Cardiac muscle cell (in vitro differentiated cells and primary cell): ENCODE results near the gene FOXK1. TPM values are rescaled to one million over a fixed set of nuclear protein-coding genes. Genes with fewer than 3 reads are reported as not detected.

Experiments used
- DNase-seq, 2 donors: peaks; one replicate each; pipeline versions ENCODE4 v3.0.0 to v3.0.0-alpha.2; 2010 to 2017; ENCODE audit warnings: low read depth in 1 of 2, low spot score in 1 of 2
- H3K27ac ChIP-seq: fragments of 200-600 bp; sonication (generic); 2 replicates; pipeline ENCODE4 v1.5.1; 2016
- H3K27me3 ChIP-seq: fragments of 200-600 bp; sonication (generic); 2 replicates; pipeline ENCODE4 v1.6.0; 2016; ENCODE audit warnings: control low read depth
- H3K36me3 ChIP-seq: fragments of 200-600 bp; sonication (generic); 2 replicates; pipeline ENCODE4 v1.5.1; 2016; ENCODE audit warnings: control low read depth
- H3K4me1 ChIP-seq: fragments of 200-600 bp; sonication (generic); 2 replicates; pipeline ENCODE4 v1.8.1; 2017; ENCODE audit warnings: low read depth, mild to moderate bottlenecking, mixed run types
- H3K4me3 ChIP-seq: fragments of 200-600 bp; sonication (generic); 2 replicates; pipeline ENCODE4 v1.5.1; 2016; ENCODE audit warnings: mild to moderate bottlenecking
- H3K9me3 ChIP-seq: fragments of 200-600 bp; sonication (generic); 2 replicates; pipeline ENCODE4 v1.5.1; 2017; ENCODE audit warnings: low read depth, mild to moderate bottlenecking, control low read depth
- CTCF ChIP-seq: IDR thresholded peaks from 2 replicates; pipeline ENCODE4 v1.5.1; 2012; ENCODE audit warnings: low read depth, mild to moderate bottlenecking, low read length
- polyA plus RNA-seq: library from polyadenylated mRNA; unstranded; fragments of >200 nt; fragmentation: Nextera tagmentation; extraction: Ambion mirVana; gene quantifications from 2 replicates; pipeline ENCODE4 v1.2.1, GENCODE V29; 2016
- total RNA-seq: library from RNA; depleted of rRNA; stranded (reverse); fragments of >200 nt; gene quantifications from 2 replicates; pipeline ENCODE4 v1.2.3, GENCODE V29; 2016

FOXK1 gene
- total and polyA plus RNA-seq, 2 experiments from 2014 or later = 8.7 to 55.0 TPM

- DNase-seq = no peak
- no peaks in the 10 kb centered on the region for H3K27me3 ChIP-seq
Observed at GRCh38 chr7:4809666-4810065, 127.6 kb downstream of the FOXK1 start.

GRCh38 chr7:4814433-4814832, 132.3 kb downstream of the FOXK1 start:
- Histone ChIP-seq H3K27ac (no peak overlapping the region), H3K4me1 (no peaks in the 10 kb centered on the region), H3K4me3 (no peak overlapping the region), H3K36me3 (peaks cover 11% of the 10 kb centered on the region), H3K27me3 (no peaks in the 10 kb centered on the region), H3K9me3 (no peaks in the 10 kb centered on the region)
- no peak for DNase-seq
- TF ChIP-seq CTCF = no peak

More at GRCh38 chr7:4809666-4810065, 127.6 kb downstream of the FOXK1 start:
- H3K4me1 ChIP-seq = no peaks in the 10 kb centered on the region
- no peaks in the 10 kb centered on the region for H3K9me3 ChIP-seq
- no peak overlapping the region for H3K4me3 ChIP-seq
- peaks cover 11% of the 10 kb centered on the region for H3K36me3 ChIP-seq
- no peak overlapping the region for H3K27ac ChIP-seq
- TF ChIP-seq CTCF = no peak

GRCh38 chr7:4815121-4815520, 133.0 kb downstream of the FOXK1 start:
- no peak for TF ChIP-seq CTCF
- H3K4me1 ChIP-seq = no peaks in the 10 kb centered on the region
- no peak overlapping the region for H3K27ac ChIP-seq
- no peak overlapping the region for H3K4me3 ChIP-seq
- no peaks in the 10 kb centered on the region for H3K27me3 ChIP-seq
- H3K36me3 ChIP-seq = peaks cover 10% of the 10 kb centered on the region
- no peaks in the 10 kb centered on the region for H3K9me3 ChIP-seq
- DNase-seq = no peak

- Histone ChIP-seq H3K27ac (no peak overlapping the region), H3K27me3 (no peaks in the 10 kb centered on the region), H3K4me1 (no peaks in the 10 kb centered on the region), H3K9me3 (no peaks in the 10 kb centered on the region), H3K4me3 (no peak overlapping the region), H3K36me3 (peaks cover 8% of the 10 kb centered on the region)
- TF ChIP-seq CTCF = no peak
- DNase-seq = no peak
Observed at GRCh38 chr7:4815609-4816418, 133.7 kb downstream of the FOXK1 start.

GRCh38 chr7:4816419-4817080, 134.5 kb downstream of the FOXK1 start:
- no peaks in the 10 kb centered on the region for H3K9me3 ChIP-seq
- TF ChIP-seq CTCF = no peak
- no peak overlapping the region for H3K27ac ChIP-seq
- H3K4me1 ChIP-seq = no peaks in the 10 kb centered on the region
- H3K36me3 ChIP-seq = peaks cover 8% of the 10 kb centered on the region
- no peak overlapping the region for H3K4me3 ChIP-seq
- H3K27me3 ChIP-seq = no peaks in the 10 kb centered on the region
- no peak for DNase-seq
